ENCODE data around the gene DLG2. TPM values are rescaled to one million over a fixed set of nuclear protein-coding genes. Genes with fewer than 3 reads are reported as not detected.

The DLG2 gene
- total and polyA plus RNA-seq, 9 of the 15 experiments (the other 6 are each of a cell fraction or from before 2014, with no cell fraction given), result 0.52 to 1.6 (median 0.95) TPM

- POLR2A ChIA-PET, result no interaction called here
- Histone ChIP-seq H3K36me3 (ENCODE audit: control insufficient read depth, insufficient read depth, low read length) (no peaks in the 10 kb centered on the region), H3K9ac (ENCODE audit: insufficient read depth in 1 of 2, low read depth in 2 of 2, low read length in 2 of 2) (no peak overlapping the region), H3K4me1 (replicated peaks in 1 of 2; ENCODE audit: control insufficient read depth in 2 of 2, insufficient read depth in 2 of 2, low read length in 2 of 2) (no peaks in the 10 kb centered on the region), H2AFZ (ENCODE audit: low read depth, low read length) (no peak overlapping the region), H3K27ac (ENCODE audit: extremely low read depth, low read depth, low read length) (no peak overlapping the region), H4K20me1 (replicated peaks; ENCODE audit: control insufficient read depth, insufficient read depth, low read length) (no peaks in the 10 kb centered on the region), H3K79me2 (ENCODE audit: control insufficient read depth, insufficient read depth, low read length) (no peaks in the 10 kb centered on the region), H3K9me1 (ENCODE audit: control insufficient read depth, insufficient read depth, low read length) (no peaks in the 10 kb centered on the region), H3K27me3 (ENCODE audit: control insufficient read depth in 2 of 2, insufficient read depth in 2 of 2, low read length in 2 of 2) (no peaks in the 10 kb centered on the region), H3K4me3 (no peak overlapping the region), H3K9me3 (replicated peaks; ENCODE audit: control insufficient read depth, insufficient read depth, low read depth, low read length) (no peaks in the 10 kb centered on the region), H3K4me2 (ENCODE audit: insufficient read depth, low read length) (no peak overlapping the region)
- WGBS (ENCODE audit: insufficient coverage, low coverage, missing lambda C conversion rate), result 0% methylated on average over 1 of the region's 1 CpG
- intact Hi-C loops (cut with micrococcal nuclease) (no loop called here), in situ Hi-C loops (cut with MboI) (no loop called here)
- DNase-seq (ENCODE audit: extremely low read depth in 1 of 4, low spot score in 3 of 4) (no peak), FAIRE-seq (no peak), ATAC-seq (no peak)
- no TSS peak for BruUV-seq (replicated peaks)
- CTCF ChIA-PET (ENCODE audit: low intra/inter-chr PET ratio), result no interaction called here
- TF ChIP-seq MTA3 (IDR thresholded peaks at IDR 0.05; ENCODE audit: borderline replicate concordance), result no peak
- TF ChIP-seq MECOM (CRISPR knock-in tag; IDR thresholded peaks at IDR 0.05), result no peak
- no peak for TF ChIP-seq KLF1 (tag; IDR thresholded peaks at IDR 0.05)
- no peak for TF ChIP-seq ZNF140 (CRISPR knock-in tag; IDR thresholded peaks at IDR 0.05)
- TF ChIP-seq PHF21A (IDR thresholded peaks at IDR 0.05; ENCODE audit: borderline replicate concordance, low read depth), result no peak
- no peak for TF ChIP-seq NFXL1 (CRISPR knock-in tag; IDR thresholded peaks at IDR 0.05)
- TF ChIP-seq WHSC1 (IDR thresholded peaks at IDR 0.05; ENCODE audit: low read length), result no peak
- no peak for TF ChIP-seq CBFB (CRISPR knock-in tag; IDR thresholded peaks at IDR 0.05)
- no peak for TF ChIP-seq ZNF143 (CRISPR knock-in tag; IDR thresholded peaks at IDR 0.05)
- no peak for TF ChIP-seq BRD9 (IDR thresholded peaks at IDR 0.05; ENCODE audit: low read depth, partially characterized antibody)
- TF ChIP-seq TRIM28 (IDR thresholded peaks at IDR 0.05), result no peak
- TF ChIP-seq NFIC (IDR thresholded peaks at IDR 0.05), result no peak
- no peak for TF ChIP-seq CBFA2T2 (conservative IDR thresholded peaks at IDR 0.05)
- TF ChIP-seq HNRNPLL (IDR thresholded peaks at IDR 0.05; ENCODE audit: low read depth, low read length, poor library complexity, severe bottlenecking), result no peak
- no peak for TF ChIP-seq ETV1 (tag; conservative IDR thresholded peaks at IDR 0.05; ENCODE audit: low read depth)
- no peak for TF ChIP-seq CHD4 (IDR thresholded peaks at IDR 0.05; ENCODE audit: insufficient read depth, insufficient replicate concordance, low read depth, low read length, poor library complexity, severe bottlenecking)
- no peak for TF ChIP-seq MTA1 (IDR thresholded peaks at IDR 0.05; ENCODE audit: borderline replicate concordance)
- TF ChIP-seq ERF (CRISPR knock-in tag; IDR thresholded peaks at IDR 0.05), result no peak
- TF ChIP-seq MCM5 (IDR thresholded peaks at IDR 0.05; ENCODE audit: low read depth), result no peak
- TF ChIP-seq, protein P1, sequence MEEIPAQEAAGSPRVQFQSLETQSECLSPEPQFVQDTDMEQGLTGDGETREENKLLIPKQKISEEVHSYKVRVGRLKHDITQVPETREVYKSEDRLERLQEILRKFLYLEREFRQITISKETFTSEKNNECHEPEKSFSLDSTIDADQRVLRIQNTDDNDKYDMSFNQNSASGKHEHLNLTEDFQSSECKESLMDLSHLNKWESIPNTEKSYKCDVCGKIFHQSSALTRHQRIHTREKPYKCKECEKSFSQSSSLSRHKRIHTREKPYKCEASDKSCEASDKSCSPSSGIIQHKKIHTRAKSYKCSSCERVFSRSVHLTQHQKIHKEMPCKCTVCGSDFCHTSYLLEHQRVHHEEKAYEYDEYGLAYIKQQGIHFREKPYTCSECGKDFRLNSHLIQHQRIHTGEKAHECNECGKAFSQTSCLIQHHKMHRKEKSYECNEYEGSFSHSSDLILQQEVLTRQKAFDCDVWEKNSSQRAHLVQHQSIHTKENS (CRISPR knock-in tag; IDR thresholded peaks at IDR 0.05), result no peak
These were observed 725.2 kb downstream of the DLG2 start for GRCh38 chr11:84901991-84902390.

Data from K562 (cell line).